CD14-positive monocyte (primary cell): ENCODE results near the gene FBXW11. TPM values are rescaled to one million over a fixed set of nuclear protein-coding genes. Genes with fewer than 3 reads are reported as not detected.

Experiments used
- DNase-seq, 3 donors: peaks; one replicate each; pipeline ENCODE4 v3.0.0-alpha.2; 2011 to 2022
- H2AFZ ChIP-seq: 2 replicates; pipeline ENCODE4 v1.6.0; 2012; ENCODE audit warnings: mild to moderate bottlenecking, low read depth, low read length, inconsistent platforms; ENCODE audit not compliant: insufficient read depth, poor library complexity, severe bottlenecking
- H3K27ac ChIP-seq, 2 donors: 1 replicate in 1 of 2; 2 replicates in 1 of 2; pipeline ENCODE4 v1.5.1; 2012 to 2013; ENCODE audit warnings: low read length in 2 of 2, control low read depth in 1 of 2, inconsistent platforms in 1 of 2, low read depth in 1 of 2, mild to moderate bottlenecking in 1 of 2
- H3K27me3 ChIP-seq, 2 donors: one replicate each; pipeline versions ENCODE4 v1.6.0 to v1.6.1; 2011 to 2013; ENCODE audit warnings: low read length in 2 of 2; ENCODE audit not compliant: control insufficient read depth in 2 of 2, insufficient read depth in 2 of 2
- H3K36me3 ChIP-seq, 2 donors: replicated peaks in 1 of 2; 1 replicate in 1 of 2; 2 replicates in 1 of 2; pipeline versions ENCODE4 v1.5.1 to v1.6.1; 2012 to 2013; ENCODE audit warnings: low read length in 2 of 2, control low read depth in 1 of 2, inconsistent platforms in 1 of 2, mild to moderate bottlenecking in 1 of 2; ENCODE audit not compliant: insufficient read depth in 2 of 2, control insufficient read depth in 1 of 2
- H3K4me1 ChIP-seq, 2 donors: 1 replicate in 1 of 2; 2 replicates in 1 of 2; pipeline versions ENCODE4 v1.5.1 to v1.6.1; 2012 to 2013; ENCODE audit warnings: low read length in 2 of 2, control low read depth in 1 of 2, inconsistent platforms in 1 of 2, mild to moderate bottlenecking in 1 of 2, moderate library complexity in 1 of 2; ENCODE audit not compliant: insufficient read depth in 2 of 2, control insufficient read depth in 1 of 2
- H3K4me2 ChIP-seq: replicated peaks from 2 replicates; pipeline ENCODE3; 2012; ENCODE audit warnings: low read length, moderate library complexity, mild to moderate bottlenecking; ENCODE audit not compliant: poor library complexity, severe bottlenecking; ENCODE audit errors: extremely low read depth
- H3K4me3 ChIP-seq, 3 experiments: fragments of 200-600 bp in 1 of 3; sonication (generic) in 1 of 3; replicated peaks in 1 of 3; 1 replicate in 2 of 3; 2 replicates in 1 of 3; pipeline ENCODE4 v1.5.1; 2011 to 2013; ENCODE audit warnings: low read length in 3 of 3, mild to moderate bottlenecking in 3 of 3, control low read depth in 2 of 3, low read depth in 2 of 3, inconsistent platforms in 1 of 3, moderate library complexity in 1 of 3
- H3K79me2 ChIP-seq: 2 replicates; pipeline ENCODE4 v1.6.0; 2012; ENCODE audit warnings: mild to moderate bottlenecking, control low read depth, inconsistent platforms, low read length, moderate library complexity; ENCODE audit not compliant: insufficient read depth
- H3K9ac ChIP-seq: 2 replicates; pipeline ENCODE4 v1.6.0; 2017; ENCODE audit warnings: low read length, mild to moderate bottlenecking; ENCODE audit not compliant: insufficient read depth, poor library complexity, severe bottlenecking
- H3K9me3 ChIP-seq, 2 donors: replicated peaks in 1 of 2; 1 replicate in 1 of 2; 2 replicates in 1 of 2; pipeline versions ENCODE4 v1.5.1 to v1.6.1; 2012 to 2013; ENCODE audit warnings: low read length in 2 of 2, control low read depth in 1 of 2; ENCODE audit not compliant: control insufficient read depth in 1 of 2, insufficient read depth in 1 of 2
- H4K20me1 ChIP-seq: 2 replicates; pipeline ENCODE4 v1.6.0; 2012; ENCODE audit warnings: mild to moderate bottlenecking, low read length, control low read depth, moderate library complexity; ENCODE audit not compliant: insufficient read depth
- H3K27ac Mint-ChIP-seq, 7 donors: one replicate each; pipeline ENCODE4 v1.8.0; 2020; ENCODE audit warnings: mild to moderate bottlenecking in 7 of 7, mixed read lengths in 7 of 7, moderate library complexity in 6 of 7, inconsistent platforms in 2 of 7
- H3K27me3 Mint-ChIP-seq, 3 donors: one replicate each; pipeline ENCODE4 v1.8.0; 2021 to 2022; ENCODE audit warnings: low read depth in 3 of 3, mild to moderate bottlenecking in 3 of 3, mixed read lengths in 3 of 3, moderate library complexity in 3 of 3, inconsistent platforms in 1 of 3
- H3K36me3 Mint-ChIP-seq, 2 donors: one replicate each; pipeline ENCODE4 v1.8.0; 2020; ENCODE audit warnings: mixed read lengths in 2 of 2, inconsistent platforms in 1 of 2, mild to moderate bottlenecking in 1 of 2
- H3K4me1 Mint-ChIP-seq: one replicate; pipeline ENCODE4 v1.8.0; 2020; ENCODE audit warnings: mild to moderate bottlenecking, mixed read lengths
- H3K4me3 Mint-ChIP-seq, 2 donors: one replicate each; pipeline ENCODE4 v1.8.0; 2020; ENCODE audit warnings: mild to moderate bottlenecking in 2 of 2, mixed read lengths in 2 of 2, moderate library complexity in 1 of 2
- H3K9me3 Mint-ChIP-seq, 7 donors: one replicate each; pipeline ENCODE4 v1.8.0; 2020 to 2022; ENCODE audit warnings: mixed read lengths in 7 of 7, mild to moderate bottlenecking in 6 of 7, moderate library complexity in 6 of 7, inconsistent platforms in 2 of 7
- CTCF ChIP-seq: fragments of 200-600 bp; IDR thresholded peaks from one replicate; pipeline ENCODE4 v1.8.0; 2022; ENCODE audit warnings: antibody characterized with exemption, mild to moderate bottlenecking
- WGBS: methylation state at CpG from one replicate; pipeline ENCODE4 v1.1.5; 2013; ENCODE audit warnings: missing lambda C conversion rate; ENCODE audit not compliant: insufficient coverage; 5-methylcytosine and 5-hydroxymethylcytosine counted together
- intact Hi-C, 2 donors: fragments of 100-400 bp; cut with micrococcal nuclease; formaldehyde crosslinking; loops; one replicate each; pipeline versions ENCODE4 v1.15.0 to v1.15.1; 2023
- polyA plus RNA-seq, 3 donors: library from polyadenylated mRNA; depleted of rRNA in 1 of 3; unstranded in 2 of 3; stranded (reverse) in 1 of 3; fragments of 300-500 nt in 2 of 3; fragments of >200 nt in 1 of 3; fragmentation: Illumina TruSeq in 2 of 3; gene quantifications; 1 replicate in 2 of 3; 2 replicates in 1 of 3; pipeline ENCODE4 v1.2.3, GENCODE V29; 2012 to 2021

FBXW11 gene
- polyA plus RNA-seq, 3 donors, result 15.0 to 24.5 (median 18.2) TPM

DNA sequence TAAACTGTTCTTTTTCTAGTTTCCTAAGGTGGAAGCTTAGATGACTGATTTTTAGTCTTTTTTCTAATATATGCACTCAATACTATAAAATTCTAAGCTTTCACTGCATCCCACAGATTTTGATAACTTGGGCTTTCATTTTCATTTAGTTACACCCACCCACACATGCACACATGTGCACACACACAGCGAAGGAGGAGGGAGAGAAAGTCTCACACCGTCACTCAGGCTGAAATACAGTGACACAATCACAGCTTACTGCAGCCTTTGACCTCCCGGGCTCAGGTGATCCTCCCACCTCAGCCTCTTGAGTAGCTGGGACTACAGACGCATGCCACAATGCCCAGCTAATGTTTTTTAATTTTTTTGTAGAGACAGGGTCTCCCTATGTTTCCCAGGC is 124.3 kb downstream of the FBXW11 start:
- intact Hi-C loops, result no loop called here
- Histone ChIP-seq H3K9me3 (no peaks in the 10 kb centered on the region), H2AFZ (no peak overlapping the region), H3K79me2 (no peaks in the 10 kb centered on the region), H3K4me1 (no peaks in the 10 kb centered on the region), H3K36me3 (peaks cover 16 to 58% of the 10 kb centered on the region in 2 donors), H3K9ac (no peak overlapping the region), H3K4me2 (no peak overlapping the region), H3K4me3 (no peak overlapping the region), H3K27ac (no peak overlapping the region), H3K27me3 (no peaks in the 10 kb centered on the region), H4K20me1 (no peaks in the 10 kb centered on the region)
- no peak overlapping the region for H3K4me3 Mint-ChIP-seq
- no peak for DNase-seq
- peaks cover 0 to 2% (median 0%) of the 10 kb centered on the region in 7 donors for H3K9me3 Mint-ChIP-seq
- H3K27ac Mint-ChIP-seq, result no peak overlapping the region
- no peak for TF ChIP-seq CTCF
- peaks cover 0 to 2% (median 0%) of the 10 kb centered on the region in 3 donors for H3K27me3 Mint-ChIP-seq
- WGBS, result 100% methylated on average over 1 of the region's 4 CpGs
- H3K4me1 Mint-ChIP-seq, result peaks cover 6% of the 10 kb centered on the region
- peaks cover 46 to 60% of the 10 kb centered on the region in 2 donors for H3K36me3 Mint-ChIP-seq

GRCh38 chr5:171874234-171874633 is 132.2 kb downstream of the FBXW11 start:
- H3K27me3 Mint-ChIP-seq, result peaks cover 0 to 2% (median 0%) of the 10 kb centered on the region in 3 donors

More at GRCh38 chr5:171874234-171874633, 132.2 kb downstream of the FBXW11 start:
- intact Hi-C loops, result no loop called here
- H3K9me3 ChIP-seq, result no peaks in the 10 kb centered on the region
- peaks cover 58% of the 10 kb centered on the region for H3K4me1 Mint-ChIP-seq
- peaks cover 0 to 2% (median 0%) of the 10 kb centered on the region in 7 donors for H3K9me3 Mint-ChIP-seq
- peaks cover 50 to 57% of the 10 kb centered on the region in 2 donors for H3K4me1 ChIP-seq
- no CpG with 5 or more reads among the region's 2 CpGs for WGBS
- H3K79me2 ChIP-seq, result peaks cover 20% of the 10 kb centered on the region
- peaks cover 59 to 63% of the 10 kb centered on the region in 2 donors for H3K36me3 Mint-ChIP-seq
- H3K27ac Mint-ChIP-seq, result peak overlapping the region; percentile 77 to 97 (median 91)
- peak overlapping the region; percentile 55 for H3K4me2 ChIP-seq
- peaks cover 27 to 64% of the 10 kb centered on the region in 2 donors for H3K36me3 ChIP-seq
- H2AFZ ChIP-seq, result no peak overlapping the region
- peak; percentile 64 to 85 (median 74) for DNase-seq
- H3K27ac ChIP-seq, result peak overlapping the region; percentile 86 to 90
- H3K9ac ChIP-seq, result peak overlapping the region; percentile 4
- no peaks in the 10 kb centered on the region for H4K20me1 ChIP-seq
- peak overlapping the region in 1 of 3 experiments; percentile 61 for H3K4me3 ChIP-seq
- H3K27me3 ChIP-seq, result no peaks in the 10 kb centered on the region
- no peak for TF ChIP-seq CTCF
- peak overlapping the region in 1 of 2 donors; percentile 30 for H3K4me3 Mint-ChIP-seq
